Glomerular visceral epithelial cell (primary cell): Measurements from ENCODE around the gene KLHL29.

Experiments used
- DNase-seq: peaks from one replicate; pipeline ENCODE4 v3.0.0-alpha.2; 2016; ENCODE audit errors: extremely low spot score

The KLHL29 gene

GRCh38 chr2:23616630-23617029, 231.7 kb downstream of the KLHL29 start:
- DNase-seq = no peak

- DNase-seq = no peak
Observed at GRCh38 chr2:23617167-23617810, 232.3 kb downstream of the KLHL29 start.

- no peak for DNase-seq
Observed at GRCh38 chr2:23617811-23618215, 232.8 kb downstream of the KLHL29 start.

- no peak for DNase-seq
Observed at GRCh38 chr2:23618265-23618664, 233.3 kb downstream of the KLHL29 start.

- DNase-seq = no peak
Observed at GRCh38 chr2:23618794-23619530, 234.0 kb downstream of the KLHL29 start.

GRCh38 chr2:23619941-23620340, 235.0 kb downstream of the KLHL29 start:
- DNase-seq = no peak

GRCh38 chr2:23620841-23621341, 235.9 kb downstream of the KLHL29 start:
- no peak for DNase-seq

GRCh38 chr2:23621616-23622015, 236.6 kb downstream of the KLHL29 start:
- DNase-seq = no peak

GRCh38 chr2:23622466-23622865, 237.5 kb downstream of the KLHL29 start:
- no peak for DNase-seq

GRCh38 chr2:23622966-23623675, 238.1 kb downstream of the KLHL29 start:
- no peak for DNase-seq

GRCh38 chr2:23624378-23624777, 239.4 kb downstream of the KLHL29 start:
- no peak for DNase-seq

- no peak for DNase-seq
Observed at GRCh38 chr2:23624915-23625314, 239.9 kb downstream of the KLHL29 start.

- no peak for DNase-seq
Observed at GRCh38 chr2:23625726-23626125, 240.7 kb downstream of the KLHL29 start.

- no peak for DNase-seq
Observed at GRCh38 chr2:23626701-23627230, 241.8 kb downstream of the KLHL29 start.

- no peak for DNase-seq
Observed at GRCh38 chr2:23627236-23628009, 242.4 kb downstream of the KLHL29 start.

- no peak for DNase-seq
Observed at GRCh38 chr2:23628926-23629771, 244.2 kb downstream of the KLHL29 start.

- no peak for DNase-seq
Observed at GRCh38 chr2:23629772-23630480, 244.9 kb downstream of the KLHL29 start.

- no peak for DNase-seq
Observed at GRCh38 chr2:23630961-23631360, 246.0 kb downstream of the KLHL29 start.

GRCh38 chr2:23631389-23631788, 246.4 kb downstream of the KLHL29 start:
- no peak for DNase-seq

GRCh38 chr2:23632386-23632785, 247.4 kb downstream of the KLHL29 start:
- DNase-seq = no peak
